Measurements from ENCODE around the gene EDAR.

DNA sequence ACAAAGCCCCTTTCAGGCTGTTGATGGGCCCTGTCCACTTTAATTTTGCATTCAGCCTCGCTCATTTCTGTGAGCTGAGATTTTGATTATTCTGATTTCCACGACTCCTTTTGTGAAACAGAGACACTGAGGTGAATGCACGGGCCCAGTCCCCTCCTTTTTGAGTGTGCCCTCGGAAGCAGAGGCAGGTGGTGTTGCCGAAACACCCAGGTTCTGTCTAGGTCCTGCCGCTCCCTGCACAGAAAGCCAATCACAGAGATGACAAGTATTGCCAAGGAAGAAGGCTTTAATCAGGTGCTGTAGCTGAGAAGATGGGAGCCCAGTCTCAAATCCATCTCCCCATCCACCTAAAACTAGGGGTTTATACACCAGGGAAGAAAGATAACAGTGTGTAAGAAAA lies 44.2 kb upstream of the EDAR start:
- no peak for TF ChIP-seq RAD21 (IDR thresholded peaks at IDR 0.05; ENCODE audit: low read length)
- no peak for TF ChIP-seq CTCF (IDR thresholded peaks at IDR 0.05)
- TF ChIP-seq RFX5 (IDR thresholded peaks at IDR 0.05; ENCODE audit: low read length), result no peak
- TF ChIP-seq, protein P1, sequence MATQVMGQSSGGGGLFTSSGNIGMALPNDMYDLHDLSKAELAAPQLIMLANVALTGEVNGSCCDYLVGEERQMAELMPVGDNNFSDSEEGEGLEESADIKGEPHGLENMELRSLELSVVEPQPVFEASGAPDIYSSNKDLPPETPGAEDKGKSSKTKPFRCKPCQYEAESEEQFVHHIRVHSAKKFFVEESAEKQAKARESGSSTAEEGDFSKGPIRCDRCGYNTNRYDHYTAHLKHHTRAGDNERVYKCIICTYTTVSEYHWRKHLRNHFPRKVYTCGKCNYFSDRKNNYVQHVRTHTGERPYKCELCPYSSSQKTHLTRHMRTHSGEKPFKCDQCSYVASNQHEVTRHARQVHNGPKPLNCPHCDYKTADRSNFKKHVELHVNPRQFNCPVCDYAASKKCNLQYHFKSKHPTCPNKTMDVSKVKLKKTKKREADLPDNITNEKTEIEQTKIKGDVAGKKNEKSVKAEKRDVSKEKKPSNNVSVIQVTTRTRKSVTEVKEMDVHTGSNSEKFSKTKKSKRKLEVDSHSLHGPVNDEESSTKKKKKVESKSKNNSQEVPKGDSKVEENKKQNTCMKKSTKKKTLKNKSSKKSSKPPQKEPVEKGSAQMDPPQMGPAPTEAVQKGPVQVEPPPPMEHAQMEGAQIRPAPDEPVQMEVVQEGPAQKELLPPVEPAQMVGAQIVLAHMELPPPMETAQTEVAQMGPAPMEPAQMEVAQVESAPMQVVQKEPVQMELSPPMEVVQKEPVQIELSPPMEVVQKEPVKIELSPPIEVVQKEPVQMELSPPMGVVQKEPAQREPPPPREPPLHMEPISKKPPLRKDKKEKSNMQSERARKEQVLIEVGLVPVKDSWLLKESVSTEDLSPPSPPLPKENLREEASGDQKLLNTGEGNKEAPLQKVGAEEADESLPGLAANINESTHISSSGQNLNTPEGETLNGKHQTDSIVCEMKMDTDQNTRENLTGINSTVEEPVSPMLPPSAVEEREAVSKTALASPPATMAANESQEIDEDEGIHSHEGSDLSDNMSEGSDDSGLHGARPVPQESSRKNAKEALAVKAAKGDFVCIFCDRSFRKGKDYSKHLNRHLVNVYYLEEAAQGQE (IDR thresholded peaks at IDR 0.05; ENCODE audit: low read depth, low read length), result no peak
- no peak for TF ChIP-seq EP300 (IDR thresholded peaks at IDR 0.05; ENCODE audit: borderline replicate concordance in 1 of 2, low read depth in 1 of 2, low read length in 1 of 2)
- no peak for TF ChIP-seq ELF1 (IDR thresholded peaks at IDR 0.05)
